H9 (cell line): ENCODE data around the gene AJUBA. TPM values are rescaled to one million over a fixed set of nuclear protein-coding genes. Genes with fewer than 3 reads are reported as not detected.

Experiments
- DNase-seq: peaks from one replicate; pipeline ENCODE4 v3.0.0-alpha.2; 2017
- H2AFZ ChIP-seq: one replicate; pipeline ENCODE4 v1.6.1; 2013; ENCODE audit warnings: mild to moderate bottlenecking, low read length, control low read depth, moderate library complexity
- H2AK5ac ChIP-seq: 2 replicates; pipeline ENCODE4 v1.6.1; 2013; ENCODE audit warnings: low read length, control low read depth, mixed read lengths; ENCODE audit not compliant: insufficient read length
- H2BK120ac ChIP-seq: one replicate; pipeline ENCODE4 v1.6.1; 2013; ENCODE audit warnings: low read depth, mild to moderate bottlenecking, low read length, control low read depth, inconsistent platforms; ENCODE audit not compliant: poor library complexity, severe bottlenecking
- H2BK12ac ChIP-seq: 2 replicates; pipeline ENCODE4 v1.6.1; 2013; ENCODE audit warnings: low read length, control low read depth, mixed read lengths, low read depth; ENCODE audit not compliant: insufficient read length
- H2BK15ac ChIP-seq: 2 replicates; pipeline ENCODE4 v1.6.1; 2013; ENCODE audit warnings: low read depth, low read length, control low read depth
- H2BK20ac ChIP-seq: one replicate; pipeline ENCODE4 v1.6.1; 2013; ENCODE audit warnings: low read depth, mild to moderate bottlenecking, low read length, control low read depth, inconsistent platforms; ENCODE audit not compliant: poor library complexity, severe bottlenecking
- H2BK5ac ChIP-seq: 2 replicates; pipeline ENCODE4 v1.6.1; 2013; ENCODE audit warnings: low read length, control low read depth, mixed read lengths; ENCODE audit not compliant: insufficient read length
- H3K14ac ChIP-seq: 2 replicates; pipeline ENCODE4 v1.6.1; 2013; ENCODE audit warnings: low read length, control low read depth; ENCODE audit not compliant: insufficient read depth
- H3K18ac ChIP-seq: 2 replicates; pipeline ENCODE4 v1.6.1; 2013; ENCODE audit warnings: low read depth, mild to moderate bottlenecking, mixed read lengths, low read length, control low read depth; ENCODE audit not compliant: insufficient read length
- H3K23ac ChIP-seq: 2 replicates; pipeline ENCODE4 v1.6.1; 2013; ENCODE audit warnings: low read length, control low read depth, mixed read lengths, low read depth; ENCODE audit not compliant: insufficient read length
- H3K23me2 ChIP-seq: 2 replicates; pipeline ENCODE4 v1.6.1; 2013; ENCODE audit warnings: low read depth, mild to moderate bottlenecking, mixed read lengths, low read length, control low read depth; ENCODE audit not compliant: insufficient read length, poor library complexity, severe bottlenecking
- H3K27ac ChIP-seq: 2 replicates; pipeline ENCODE4 v1.5.1; 2013; ENCODE audit warnings: low read length, control low read depth, mixed read lengths, low read depth; ENCODE audit not compliant: insufficient read length
- H3K27me3 ChIP-seq: 2 replicates; pipeline ENCODE4 v1.6.1; 2013; ENCODE audit warnings: low read length, control low read depth, inconsistent platforms; ENCODE audit not compliant: insufficient read depth
- H3K4ac ChIP-seq: 2 replicates; pipeline ENCODE4 v1.6.1; 2013; ENCODE audit warnings: low read depth, mild to moderate bottlenecking, control low read depth, inconsistent platforms, low read length, moderate library complexity
- H3K4me1 ChIP-seq: 2 replicates; pipeline ENCODE4 v1.6.1; 2013; ENCODE audit warnings: low read length, control low read depth, inconsistent platforms; ENCODE audit not compliant: insufficient read depth
- H3K4me2 ChIP-seq: 2 replicates; pipeline ENCODE4 v1.6.1; 2013; ENCODE audit warnings: low read length, control low read depth, mixed read lengths; ENCODE audit not compliant: insufficient read length, insufficient read depth
- H3K56ac ChIP-seq: 2 replicates; pipeline ENCODE4 v1.6.1; 2013; ENCODE audit warnings: low read depth, mild to moderate bottlenecking, mixed read lengths, low read length, control low read depth; ENCODE audit not compliant: insufficient read length
- H3K79me1 ChIP-seq: 2 replicates; pipeline ENCODE4 v1.6.1; 2013; ENCODE audit warnings: low read depth, mild to moderate bottlenecking, moderate library complexity, low read length, control low read depth, inconsistent platforms; ENCODE audit not compliant: insufficient read depth, poor library complexity, severe bottlenecking
- H3K79me2 ChIP-seq: 2 replicates; pipeline ENCODE4 v1.6.1; 2013; ENCODE audit warnings: low read length, control low read depth, inconsistent platforms; ENCODE audit not compliant: insufficient read depth
- H3K9ac ChIP-seq: 2 replicates; pipeline ENCODE4 v1.6.1; 2013; ENCODE audit warnings: low read length, control low read depth, mixed read lengths; ENCODE audit not compliant: insufficient read length; ENCODE audit errors: extremely low read depth
- H3K9me3 ChIP-seq: one replicate; pipeline ENCODE4 v1.6.1; 2013; ENCODE audit warnings: low read depth, low read length, inconsistent platforms; ENCODE audit not compliant: control insufficient read depth
- H3T11ph ChIP-seq: one replicate; pipeline ENCODE4 v1.6.1; 2013; ENCODE audit warnings: mild to moderate bottlenecking, low read length, control low read depth, inconsistent platforms
- H4K20me1 ChIP-seq: one replicate; pipeline ENCODE4 v1.6.1; 2013; ENCODE audit not compliant: control insufficient read depth, insufficient read length, insufficient read depth
- H4K5ac ChIP-seq: 2 replicates; pipeline ENCODE4 v1.6.1; 2013; ENCODE audit warnings: low read depth, mild to moderate bottlenecking, mixed read lengths, low read length, control low read depth; ENCODE audit not compliant: insufficient read length
- H4K8ac ChIP-seq: replicated peaks from 2 replicates; pipeline ENCODE4 v1.6.1; 2013; ENCODE audit warnings: low read length, control low read depth, mixed read lengths, low read depth; ENCODE audit not compliant: insufficient read length
- H4K91ac ChIP-seq: 2 replicates; pipeline ENCODE4 v1.6.1; 2013; ENCODE audit warnings: low read depth, mild to moderate bottlenecking, moderate library complexity, mixed read lengths, low read length, control low read depth; ENCODE audit not compliant: insufficient read length
- H3K27ac Mint-ChIP-seq, 3 experiments: 2 replicates in 2 of 3; 3 replicates in 1 of 3; pipeline ENCODE4 v1.8.0; 2020 to 2021; ENCODE audit warnings: mixed read lengths in 3 of 3, mild to moderate bottlenecking in 1 of 3, moderate library complexity in 1 of 3
- H3K27me3 Mint-ChIP-seq: 2 replicates; pipeline ENCODE4 v1.8.0; 2021; ENCODE audit warnings: low read depth, mild to moderate bottlenecking, moderate library complexity, mixed read lengths
- H3K36me3 Mint-ChIP-seq, 3 experiments: 2 replicates in 2 of 3; 3 replicates in 1 of 3; pipeline ENCODE4 v1.8.0; 2020 to 2021; ENCODE audit warnings: low read depth in 3 of 3, mixed read lengths in 3 of 3; ENCODE audit not compliant: insufficient read depth in 1 of 3
- H3K4me1 Mint-ChIP-seq, 2 experiments: 2 replicates each; pipeline ENCODE4 v1.8.0; 2020; ENCODE audit warnings: mixed read lengths in 2 of 2
- H3K4me3 Mint-ChIP-seq, 2 experiments: 2 replicates in 1 of 2; 3 replicates in 1 of 2; pipeline ENCODE4 v1.8.0; 2020 to 2021; ENCODE audit warnings: mild to moderate bottlenecking in 2 of 2, mixed read lengths in 2 of 2, moderate library complexity in 1 of 2
- H3K9me3 Mint-ChIP-seq, 2 experiments: 2 replicates in 1 of 2; 3 replicates in 1 of 2; pipeline ENCODE4 v1.8.0; 2020; ENCODE audit warnings: mild to moderate bottlenecking in 2 of 2, mixed read lengths in 2 of 2, moderate library complexity in 1 of 2
- CTCF ChIP-seq: fragments of 200-600 bp; sonication (generic); conservative IDR thresholded peaks from 3 replicates; pipeline ENCODE4 v1.8.0; 2021; ENCODE audit warnings: antibody characterized with exemption, mild to moderate bottlenecking
- WGBS: extraction: QIAGEN DNeasy Blood & Tissue Kit; methylation state at CpG from one replicate; pipeline ENCODE4 v1.1.7; 2013; ENCODE audit warnings: missing lambda C conversion rate, low lambda C conversion rate, mixed read lengths; ENCODE audit not compliant: insufficient read length; ENCODE audit errors: extremely low coverage; 5-methylcytosine and 5-hydroxymethylcytosine counted together
- total RNA-seq: library from RNA; stranded (reverse); gene quantifications from 2 replicates; pipeline ENCODE4 v1.2.1, GENCODE V29; 2021

The AJUBA gene
- total RNA-seq, 1 experiment from 2014 or later: 44.9 TPM

GRCh38 chr14:22981876-22982476 is 375 bp downstream of the AJUBA start:
- peak overlapping the region; percentile 69 for H3K9ac ChIP-seq
- H2AFZ ChIP-seq: no peak overlapping the region
- no peak for TF ChIP-seq CTCF
- Mint-ChIP-seq H3K36me3 (peaks cover 7 to 43% (median 35%) of the 10 kb centered on the region in 3 experiments; a peak in 6 of 7 replicates), H3K9me3 (peaks cover 0 to 12% of the 10 kb centered on the region in 2 experiments; a peak in 2 of 5 replicates), H3K4me3 (no peak overlapping the region), H3K4me1 (peaks cover 32 to 34% of the 10 kb centered on the region in 2 experiments), H3K27ac (no peak overlapping the region), H3K27me3 (no peaks in the 10 kb centered on the region; the same call in 1 of the 2 replicates)
- H3K56ac ChIP-seq: no peak overlapping the region
- H3T11ph ChIP-seq: no peak overlapping the region
- WGBS: no CpG with 5 or more reads among the region's 51 CpGs
- H3K4ac ChIP-seq: no peak overlapping the region
- H3K23me2 ChIP-seq: peaks cover 17% of the 10 kb centered on the region
- peak overlapping the region; percentile 78 for H4K91ac ChIP-seq
- H3K9me3 ChIP-seq: no peaks in the 10 kb centered on the region
- H3K27me3 ChIP-seq: no peaks in the 10 kb centered on the region
- no peak overlapping the region for H3K27ac ChIP-seq
- H2BK120ac ChIP-seq: no peak overlapping the region
- no peaks in the 10 kb centered on the region for H3K79me1 ChIP-seq
- no peak overlapping the region for H2BK5ac ChIP-seq
- H4K20me1 ChIP-seq: peaks cover 3% of the 10 kb centered on the region
- no peak overlapping the region for H3K23ac ChIP-seq
- no peak overlapping the region for H2BK15ac ChIP-seq
- 0 out of 2 replicates have a peak, but pooled peaks cover 2% of the 10 kb centered on the region for H3K79me2 ChIP-seq
- H4K8ac ChIP-seq: no peak overlapping the region
- H3K18ac ChIP-seq: peak overlapping the region; percentile 83
- H2BK12ac ChIP-seq: no peak overlapping the region
- DNase-seq: peak; percentile 42
- peak overlapping the region; percentile 84 for H3K14ac ChIP-seq
- peak overlapping the region; percentile 96 for H3K4me2 ChIP-seq
- H2BK20ac ChIP-seq: no peak overlapping the region
- peaks cover 14% of the 10 kb centered on the region for H3K4me1 ChIP-seq
- no peak overlapping the region for H4K5ac ChIP-seq
- no peak overlapping the region for H2AK5ac ChIP-seq
